Activated CD4-positive, alpha-beta T cell treated with anti-CD3 and anti-CD28 coated beads, Interleukin-2, amount 50 U/mL, for 4 hours (primary cell): ENCODE results near the gene ATP8A2.

ENCODE experiments used
- DNase-seq, 2 experiments: peaks; one replicate each; pipeline ENCODE4 v3.0.0-alpha.2; 2020

The ATP8A2 gene

GRCh38 chr13:25827831-25828465 lies 456.2 kb downstream of the ATP8A2 start:
- no peak for DNase-seq

GRCh38 chr13:25833761-25834160 lies 462.0 kb downstream of the ATP8A2 start:
- no peak for DNase-seq

GRCh38 chr13:25836574-25837336 lies 465.0 kb downstream of the ATP8A2 start:
- no peak for DNase-seq

- DNase-seq = no peak
Observed at GRCh38 chr13:25839371-25839770, 467.6 kb downstream of the ATP8A2 start.

GRCh38 chr13:25840261-25840660 lies 468.5 kb downstream of the ATP8A2 start:
- no peak for DNase-seq

- DNase-seq = no peak
Observed at GRCh38 chr13:25840931-25841330, 469.2 kb downstream of the ATP8A2 start.

GRCh38 chr13:25843692-25844091 lies 471.9 kb downstream of the ATP8A2 start:
- DNase-seq = no peak

- no peak for DNase-seq
Observed at GRCh38 chr13:25844559-25845434, 473.0 kb downstream of the ATP8A2 start.

GRCh38 chr13:25846222-25846984 lies 474.6 kb downstream of the ATP8A2 start:
- DNase-seq = no peak

GRCh38 chr13:25847145-25847544 lies 475.4 kb downstream of the ATP8A2 start:
- no peak for DNase-seq

GRCh38 chr13:25847635-25848626 lies 476.2 kb downstream of the ATP8A2 start:
- DNase-seq = no peak

- no peak for DNase-seq
Observed at GRCh38 chr13:25848812-25849745, 477.3 kb downstream of the ATP8A2 start.

- no peak for DNase-seq
Observed at GRCh38 chr13:25857830-25858229, 486.1 kb downstream of the ATP8A2 start.

- no peak for DNase-seq
Observed at GRCh38 chr13:25859528-25859927, 487.8 kb downstream of the ATP8A2 start.

- no peak for DNase-seq
Observed at GRCh38 chr13:25860265-25860664, 488.5 kb downstream of the ATP8A2 start.

GRCh38 chr13:25860862-25861261 lies 489.1 kb downstream of the ATP8A2 start:
- DNase-seq = no peak

- DNase-seq = no peak
Observed at GRCh38 chr13:25862156-25862555, 490.4 kb downstream of the ATP8A2 start.

GRCh38 chr13:25864116-25864515 lies 492.3 kb downstream of the ATP8A2 start:
- DNase-seq = no peak

- no peak for DNase-seq
Observed at GRCh38 chr13:25864936-25865335, 493.2 kb downstream of the ATP8A2 start.

GRCh38 chr13:25865391-25865790 lies 493.6 kb downstream of the ATP8A2 start:
- DNase-seq = no peak
